Smooth muscle cell (in vitro differentiated cells): ENCODE data around the gene GPR84. TPM values are rescaled to one million over a fixed set of nuclear protein-coding genes. Genes with fewer than 3 reads are reported as not detected.

Experiments used
- DNase-seq: peaks from one replicate; lab custom pipeline; 2025; ENCODE audit not compliant: unreplicated experiment; lab: John Stamatoyannopoulos, UW
- H2AFZ ChIP-seq: fragments of 200-600 bp; sonication (generic); 2 replicates; pipeline ENCODE4 v1.6.0; 2016; ENCODE audit warnings: antibody characterized with exemption, low read depth, mild to moderate bottlenecking
- H3F3A ChIP-seq: fragments of 200-600 bp; sonication (generic); 2 replicates; pipeline ENCODE4 v1.6.0; 2017; ENCODE audit warnings: antibody characterized with exemption, low read depth
- H3K27ac ChIP-seq: fragments of 200-600 bp; sonication (generic); 2 replicates; pipeline ENCODE4 v1.5.1; 2016; ENCODE audit warnings: low read depth, mild to moderate bottlenecking
- H3K27me3 ChIP-seq: fragments of 200-600 bp; sonication (generic); 2 replicates; pipeline ENCODE4 v1.6.1; 2016; ENCODE audit warnings: low read depth, mild to moderate bottlenecking
- H3K36me3 ChIP-seq: fragments of 200-600 bp; sonication (generic); 2 replicates; pipeline ENCODE4 v1.5.1; 2016; ENCODE audit warnings: low read depth
- H3K4me1 ChIP-seq: fragments of 200-600 bp; sonication (generic); 2 replicates; pipeline ENCODE4 v1.5.1; 2016; ENCODE audit warnings: low read depth
- H3K4me2 ChIP-seq: fragments of 200-600 bp; sonication (generic); 2 replicates; pipeline ENCODE4 v1.6.0; 2016; ENCODE audit warnings: mild to moderate bottlenecking
- H3K4me3 ChIP-seq: fragments of 200-600 bp; sonication (generic); 2 replicates; pipeline ENCODE4 v1.5.1; 2016; ENCODE audit warnings: mild to moderate bottlenecking
- H3K79me2 ChIP-seq: fragments of 200-600 bp; sonication (generic); 2 replicates; pipeline ENCODE4 v1.6.0; 2016; ENCODE audit warnings: low read depth, mild to moderate bottlenecking
- H3K9ac ChIP-seq: fragments of 200-600 bp; sonication (generic); 2 replicates; pipeline ENCODE4 v1.6.0; 2016; ENCODE audit warnings: low read depth
- H3K9me3 ChIP-seq: fragments of 200-600 bp; sonication (generic); replicated peaks from 2 replicates; pipeline ENCODE4 v1.5.1; 2016; ENCODE audit warnings: low read depth
- H4K20me1 ChIP-seq: fragments of 200-600 bp; sonication (generic); 2 replicates; pipeline ENCODE4 v1.6.0; 2016; ENCODE audit warnings: low read depth
- CTCF ChIP-seq: fragments of 200-600 bp; sonication (generic); IDR thresholded peaks from 2 replicates; pipeline ENCODE4 v1.5.1; 2017; ENCODE audit warnings: borderline replicate concordance, mild to moderate bottlenecking, antibody characterized with exemption; ENCODE audit not compliant: insufficient read depth, poor library complexity, severe bottlenecking
- WGBS: methylation state at CpG from one replicate; pipeline ENCODE4 v1.1.7; 2016; ENCODE audit warnings: low lambda C conversion rate; 5-methylcytosine and 5-hydroxymethylcytosine counted together
- polyA plus RNA-seq: library from polyadenylated mRNA; unstranded; fragments of >200 nt; fragmentation: Nextera tagmentation; extraction: Ambion mirVana; gene quantifications from 2 replicates; pipeline ENCODE4 v1.2.1, GENCODE V29; 2016
- total RNA-seq: library from RNA; depleted of rRNA; stranded (reverse); fragments of >200 nt; gene quantifications from 2 replicates; pipeline ENCODE4 v1.2.3, GENCODE V29; 2014

Gene GPR84
- total and polyA plus RNA-seq, 2 experiments from 2014 or later = 0.13 TPM; not detected in 1

- Histone ChIP-seq H3K9me3 (no peaks in the 10 kb centered on the region), H3K79me2 (peaks cover 78% of the 10 kb centered on the region), H3K36me3 (no peaks in the 10 kb centered on the region), H4K20me1 (peaks cover 89% of the 10 kb centered on the region), H3F3A (peaks cover 9% of the 10 kb centered on the region), H3K4me3 (no peak overlapping the region), H3K27ac (no peak overlapping the region), H3K9ac (no peak overlapping the region), H3K4me2 (no peak overlapping the region), H2AFZ (no peak overlapping the region), H3K27me3 (no peaks in the 10 kb centered on the region), H3K4me1 (peaks cover 22% of the 10 kb centered on the region)
- DNase-seq = no peak
- no peak for TF ChIP-seq CTCF
- 96% methylated on average over 4 of the region's 4 CpGs for WGBS
Observed at GRCh38 chr12:54333420-54334034, 30.8 kb downstream of the GPR84 start.

GRCh38 chr12:54331461-54331860 lies 32.8 kb downstream of the GPR84 start:
- Histone ChIP-seq H3K79me2 (peaks cover 90% of the 10 kb centered on the region), H4K20me1 (peaks cover 68% of the 10 kb centered on the region), H3K4me2 (no peak overlapping the region), H3F3A (no peaks in the 10 kb centered on the region), H3K9me3 (no peaks in the 10 kb centered on the region), H2AFZ (no peak overlapping the region), H3K4me1 (peaks cover 6% of the 10 kb centered on the region), H3K4me3 (no peak overlapping the region), H3K27ac (no peak overlapping the region), H3K36me3 (no peaks in the 10 kb centered on the region), H3K27me3 (no peaks in the 10 kb centered on the region), H3K9ac (no peak overlapping the region)
- WGBS = 70% methylated on average over 5 of the region's 5 CpGs
- no peak for DNase-seq
- TF ChIP-seq CTCF = no peak

- no peak for TF ChIP-seq CTCF
- Histone ChIP-seq H3K4me2 (no peak overlapping the region), H3K9ac (no peak overlapping the region), H3K9me3 (no peaks in the 10 kb centered on the region), H3K4me1 (peaks cover 14% of the 10 kb centered on the region), H4K20me1 (peaks cover 58% of the 10 kb centered on the region), H3K4me3 (no peak overlapping the region), H3K27ac (no peak overlapping the region), H3F3A (no peaks in the 10 kb centered on the region), H3K36me3 (no peaks in the 10 kb centered on the region), H2AFZ (no peak overlapping the region), H3K27me3 (no peaks in the 10 kb centered on the region), H3K79me2 (peaks cover 93% of the 10 kb centered on the region)
- 74% methylated on average over 3 of the region's 3 CpGs for WGBS
- DNase-seq = no peak
Observed at GRCh38 chr12:54330442-54330841, 33.8 kb downstream of the GPR84 start.

GRCh38 chr12:54329759-54330158 lies 34.5 kb downstream of the GPR84 start:
- Histone ChIP-seq H3F3A (no peaks in the 10 kb centered on the region), H3K4me1 (peaks cover 14% of the 10 kb centered on the region), H2AFZ (no peak overlapping the region), H4K20me1 (peaks cover 51% of the 10 kb centered on the region), H3K4me2 (peak overlapping the region; percentile 30), H3K9me3 (no peaks in the 10 kb centered on the region), H3K9ac (no peak overlapping the region), H3K36me3 (no peaks in the 10 kb centered on the region), H3K4me3 (no peak overlapping the region), H3K27me3 (no peaks in the 10 kb centered on the region), H3K79me2 (peaks cover 90% of the 10 kb centered on the region), H3K27ac (no peak overlapping the region)
- no peak for DNase-seq
- TF ChIP-seq CTCF = no peak
- 71% methylated on average over 5 of the region's 5 CpGs for WGBS
